ENCODE results near the gene FAM219B. TPM values are rescaled to one million over a fixed set of nuclear protein-coding genes. Genes with fewer than 3 reads are reported as not detected.
A peak's percentile ranks its signal among the peaks of the same experiment; 100 is the strongest.

Gene FAM219B
- total and polyA plus RNA-seq, 2 of the 4 experiments (the other 2 are of a cell fraction), result 24.9 to 48.7 TPM

- peak; percentile 62; the same call in 1 of the 2 replicates for TF ChIP-seq MXI1 (IDR thresholded peaks at IDR 0.05; ENCODE audit: borderline replicate concordance, low read depth, low read length)
- TF ChIP-seq SMC3 (IDR thresholded peaks at IDR 0.05; ENCODE audit: low read depth, low read length), result no peak
- TF ChIP-seq USF2 (IDR thresholded peaks at IDR 0.05; ENCODE audit: low read depth, low read length), result peak; percentile 95
- no peak for TF ChIP-seq RFX5 (IDR thresholded peaks at IDR 0.05; ENCODE audit: low read depth, low read length)
- TF ChIP-seq RAD21 (IDR thresholded peaks at IDR 0.05; ENCODE audit: low read length), result no peak
- 0 out of 2 replicates have a peak, but pooled peaks have one; percentile 59 for TF ChIP-seq CHD1 (IDR thresholded peaks at IDR 0.05; ENCODE audit: low read depth, low read length)
- TF ChIP-seq NFE2L2 (IDR thresholded peaks at IDR 0.05; ENCODE audit: low read depth, low read length), result 0 out of 2 replicates have a peak, but pooled peaks have one; percentile 4
These were observed 31.1 kb upstream of the FAM219B start, which contains the start of gene COX5A (continued) for GRCh38 chr15:74937590-74938371.
